PC-9 (cell line): ENCODE measurements around the gene PACSIN1. TPM values are rescaled to one million over a fixed set of nuclear protein-coding genes. Genes with fewer than 3 reads are reported as not detected.

Source experiments
- BruUV-seq: library from RNA; stranded (reverse); fragments of 400-500 nt; replicated peaks from 2 replicates; lab custom pipeline; 2021; lab: Mats Ljungman, UMichigan
- CTCF ChIA-PET: fragments of 300-600 bp; sonication (Branson Sonifier 250); formaldehyde crosslinking; loops from one replicate; lab custom pipeline; 2022; ENCODE audit warnings: antibody characterized with exemption; lab: Charles Lee
- POLR2A ChIA-PET: fragments of 300-600 bp; sonication (Branson Sonifier 250); formaldehyde crosslinking; loops from one replicate; lab custom pipeline; 2022; ENCODE audit warnings: antibody characterized with exemption; ENCODE audit not compliant: unreplicated experiment; lab: Charles Lee
- DNase-seq, 2 experiments: peaks; one replicate each; pipeline versions ENCODE4 v3.0.0 to v3.0.0-alpha.2; 2015 to 2022; ENCODE audit warnings: mixed read lengths in 1 of 2
- H2AFZ ChIP-seq: fragments of 200-600 bp; sonication (generic); 2 replicates; pipeline ENCODE4 v1.8.1; 2017; ENCODE audit warnings: antibody characterized with exemption
- H3F3A ChIP-seq: fragments of 200-600 bp; sonication (generic); 2 replicates; pipeline ENCODE4 v1.8.1; 2017; ENCODE audit warnings: antibody characterized with exemption, mild to moderate bottlenecking, low read depth; ENCODE audit not compliant: insufficient read depth
- H3K27ac ChIP-seq: fragments of 200-600 bp; sonication (generic); 2 replicates; pipeline ENCODE4 v1.6.1; 2016; ENCODE audit warnings: mixed run types
- H3K27me3 ChIP-seq: fragments of 200-600 bp; sonication (generic); 2 replicates; pipeline ENCODE4 v1.6.1; 2016; ENCODE audit warnings: low read depth, mixed run types; ENCODE audit not compliant: insufficient read depth
- H3K36me3 ChIP-seq: fragments of 200-600 bp; sonication (generic); 2 replicates; pipeline ENCODE4 v1.6.1; 2016; ENCODE audit warnings: low read depth, mixed run types
- H3K4me1 ChIP-seq: fragments of 200-600 bp; sonication (generic); replicated peaks from 2 replicates; pipeline ENCODE4 v1.6.1; 2016; ENCODE audit warnings: mixed run types; ENCODE audit not compliant: insufficient read depth
- H3K4me2 ChIP-seq: fragments of 200-600 bp; sonication (generic); 2 replicates; pipeline ENCODE4 v1.6.1; 2017; ENCODE audit warnings: mixed run types
- H3K4me3 ChIP-seq: fragments of 200-600 bp; sonication (generic); 2 replicates; pipeline ENCODE4 v1.6.1; 2016; ENCODE audit warnings: mixed run types
- H3K79me2 ChIP-seq: fragments of 200-600 bp; sonication (generic); 2 replicates; pipeline ENCODE4 v1.6.1; 2017; ENCODE audit warnings: low read depth, mixed run types
- H3K9me2 ChIP-seq: fragments of 200-600 bp; sonication (generic); 2 replicates; pipeline ENCODE4 v1.8.1; 2017; ENCODE audit warnings: mild to moderate bottlenecking; ENCODE audit not compliant: insufficient read depth
- H3K9me3 ChIP-seq: fragments of 200-600 bp; sonication (generic); 2 replicates; pipeline ENCODE4 v1.8.1; 2016; ENCODE audit warnings: low read depth; ENCODE audit not compliant: insufficient read depth
- H4K20me1 ChIP-seq: fragments of 200-600 bp; sonication (generic); 2 replicates; pipeline ENCODE4 v1.8.1; 2017; ENCODE audit not compliant: insufficient read depth
- EZH2 ChIP-seq: fragments of 200-600 bp; sonication (generic); IDR thresholded peaks from 2 replicates; pipeline ENCODE4 v1.8.0; 2017; ENCODE audit warnings: antibody characterized with exemption, low read depth
- intact Hi-C: fragments of 100-400 bp; cut with micrococcal nuclease; formaldehyde crosslinking; loops from one replicate; pipeline ENCODE4 v1.10.0; 2022; ENCODE audit not compliant: unreplicated experiment
- total RNA-seq: library from RNA; stranded (reverse); gene quantifications from 2 replicates; pipeline ENCODE4 v1.2.3, GENCODE V29; 2021
- TF ChIP-seq, protein P1 (sequence below): fragments of 200-600 bp; sonication (generic); conservative IDR thresholded peaks from 2 replicates; pipeline ENCODE4 v1.6.1; 2017; ENCODE audit warnings: mixed run types, antibody characterized with exemption, mild to moderate bottlenecking, moderate library complexity

The PACSIN1 gene
- total RNA-seq, 1 experiment from 2014 or later, result 5.0 TPM

DNA sequence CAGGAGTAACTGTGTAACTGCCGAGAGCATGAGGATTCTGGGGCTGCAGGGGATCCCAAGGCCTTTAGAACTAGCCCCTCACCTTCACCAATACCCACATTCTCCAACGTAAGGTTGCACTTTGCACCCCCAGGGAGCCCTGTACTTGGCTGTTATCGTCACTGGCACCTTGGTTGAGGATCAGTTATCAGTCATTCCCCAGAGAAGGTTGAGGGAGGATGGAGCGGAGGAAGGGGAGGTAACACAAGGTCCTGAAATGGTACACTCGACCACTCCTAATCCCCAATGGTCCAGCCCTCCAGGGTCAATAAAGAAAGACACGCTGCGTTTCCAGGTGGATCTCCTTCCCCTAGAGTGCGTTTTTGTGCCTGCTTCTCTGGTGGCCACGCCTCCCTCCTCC, 91.4 kb downstream of the PACSIN1 start:
- Histone ChIP-seq H3K4me2 (no peak overlapping the region), H3K27me3 (no peaks in the 10 kb centered on the region), H3K4me1 (peaks cover 46% of the 10 kb centered on the region), H3K79me2 (no peaks in the 10 kb centered on the region), H2AFZ (no peak overlapping the region), H3F3A (peaks cover 16% of the 10 kb centered on the region; the same call in 1 of the 2 replicates), H3K9me3 (peaks cover 4% of the 10 kb centered on the region; the same call in 1 of the 2 replicates), H4K20me1 (no peaks in the 10 kb centered on the region), H3K4me3 (no peak overlapping the region), H3K9me2 (no peaks in the 10 kb centered on the region), H3K36me3 (no peaks in the 10 kb centered on the region), H3K27ac (no peak overlapping the region)
- intact Hi-C loops, result no loop called here
- peak in 1 of 2 experiments; percentile 1 for DNase-seq
- POLR2A ChIA-PET, result no interaction called here
- BruUV-seq, result no TSS peak
- CTCF ChIA-PET, result interaction anchor here (0.5 kb wide), 1 partner anchor 12 kb away, joined by 3 read pairs; no protein-coding TSS in a partner anchor
- TF ChIP-seq, protein P1, sequence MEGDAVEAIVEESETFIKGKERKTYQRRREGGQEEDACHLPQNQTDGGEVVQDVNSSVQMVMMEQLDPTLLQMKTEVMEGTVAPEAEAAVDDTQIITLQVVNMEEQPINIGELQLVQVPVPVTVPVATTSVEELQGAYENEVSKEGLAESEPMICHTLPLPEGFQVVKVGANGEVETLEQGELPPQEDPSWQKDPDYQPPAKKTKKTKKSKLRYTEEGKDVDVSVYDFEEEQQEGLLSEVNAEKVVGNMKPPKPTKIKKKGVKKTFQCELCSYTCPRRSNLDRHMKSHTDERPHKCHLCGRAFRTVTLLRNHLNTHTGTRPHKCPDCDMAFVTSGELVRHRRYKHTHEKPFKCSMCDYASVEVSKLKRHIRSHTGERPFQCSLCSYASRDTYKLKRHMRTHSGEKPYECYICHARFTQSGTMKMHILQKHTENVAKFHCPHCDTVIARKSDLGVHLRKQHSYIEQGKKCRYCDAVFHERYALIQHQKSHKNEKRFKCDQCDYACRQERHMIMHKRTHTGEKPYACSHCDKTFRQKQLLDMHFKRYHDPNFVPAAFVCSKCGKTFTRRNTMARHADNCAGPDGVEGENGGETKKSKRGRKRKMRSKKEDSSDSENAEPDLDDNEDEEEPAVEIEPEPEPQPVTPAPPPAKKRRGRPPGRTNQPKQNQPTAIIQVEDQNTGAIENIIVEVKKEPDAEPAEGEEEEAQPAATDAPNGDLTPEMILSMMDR, result no peak
- TF ChIP-seq EZH2, result no peak

- CTCF ChIA-PET, result no interaction called here
- H3K9me2 ChIP-seq, result no peaks in the 10 kb centered on the region
- H3K27me3 ChIP-seq, result no peaks in the 10 kb centered on the region
- H4K20me1 ChIP-seq, result no peaks in the 10 kb centered on the region
- peaks cover 36% of the 10 kb centered on the region for H3K4me1 ChIP-seq
- no peak for DNase-seq
- POLR2A ChIA-PET, result interaction anchor here (0.6 kb wide), 1 partner anchor 13 kb away, joined by 5 read pairs; no protein-coding TSS in a partner anchor
- no TSS peak for BruUV-seq
- peaks cover 16% of the 10 kb centered on the region; the same call in 1 of the 2 replicates for H3F3A ChIP-seq
- TF ChIP-seq, protein P1, result no peak
- TF ChIP-seq EZH2, result no peak
- H3K27ac ChIP-seq, result no peak overlapping the region
- H3K36me3 ChIP-seq, result no peaks in the 10 kb centered on the region
- no peaks in the 10 kb centered on the region for H3K79me2 ChIP-seq
- no peak overlapping the region for H3K4me2 ChIP-seq
- no peak overlapping the region for H2AFZ ChIP-seq
- no peak overlapping the region for H3K4me3 ChIP-seq
- peaks cover 4% of the 10 kb centered on the region; the same call in 1 of the 2 replicates for H3K9me3 ChIP-seq
- intact Hi-C loops, result no loop called here
Measured at GRCh38 chr6:34558172-34558714, 92.4 kb downstream of the PACSIN1 start.

DNA sequence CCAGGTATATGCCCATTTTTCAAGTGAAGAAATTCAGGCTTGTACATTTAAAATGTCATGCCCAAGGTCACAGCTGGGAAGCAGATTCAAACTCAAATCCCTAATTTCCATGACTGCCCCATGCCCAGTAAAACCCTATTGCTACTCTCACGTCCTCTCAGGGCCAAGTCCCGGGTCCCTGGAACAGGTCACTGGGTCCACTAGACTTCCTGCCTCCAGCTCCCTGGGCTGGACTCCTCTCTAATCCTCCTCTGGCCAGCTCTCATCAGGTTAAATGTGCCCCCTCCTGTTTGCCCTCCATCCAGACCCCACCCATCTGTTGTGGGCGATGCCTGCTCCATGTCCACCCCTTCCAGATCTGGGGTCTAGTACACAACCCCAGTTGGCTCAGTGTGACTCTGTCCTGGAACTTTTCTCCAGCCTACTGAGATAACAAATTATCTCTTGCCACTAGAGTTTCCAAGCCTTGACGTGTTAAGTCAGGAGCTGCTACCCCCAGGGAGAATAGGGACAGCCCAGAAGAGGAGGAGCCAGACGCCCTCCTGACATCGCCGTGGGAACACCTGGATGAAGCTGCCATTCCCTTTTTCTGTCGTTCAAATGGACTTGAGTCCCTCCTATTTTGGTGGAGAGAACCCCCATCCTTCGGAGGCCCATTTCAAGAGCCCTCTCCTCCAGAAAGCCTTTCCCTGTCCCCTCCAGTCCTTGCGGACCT, 93.9 kb downstream of the PACSIN1 start:
- Histone ChIP-seq H3F3A (peaks cover 11% of the 10 kb centered on the region; the same call in 1 of the 2 replicates), H3K4me1 (peaks cover 20% of the 10 kb centered on the region), H3K4me3 (no peak overlapping the region), H3K4me2 (no peak overlapping the region), H3K36me3 (no peaks in the 10 kb centered on the region), H3K27ac (no peak overlapping the region), H2AFZ (no peak overlapping the region), H3K27me3 (no peaks in the 10 kb centered on the region), H3K79me2 (no peaks in the 10 kb centered on the region), H3K9me3 (peaks cover 4% of the 10 kb centered on the region; the same call in 1 of the 2 replicates), H3K9me2 (no peaks in the 10 kb centered on the region), H4K20me1 (no peaks in the 10 kb centered on the region)
- DNase-seq, result peak in 1 of 2 experiments; percentile 5
- TF ChIP-seq, protein P1, result no peak
- TF ChIP-seq EZH2, result no peak
- BruUV-seq, result no TSS peak
- ChIA-PET POLR2A (no interaction called here), CTCF (interaction anchor here (0.9 kb wide), 1 partner anchor 23 kb away, joined by 3 read pairs; no protein-coding TSS in a partner anchor)
- intact Hi-C loops, result no loop called here
